GM18511 (cell line): ENCODE data around the gene GGA2.
"Not testable (repeated sequence)": the region's sequence is repeated elsewhere in the genome, so short reads cannot be mapped to it uniquely, and the experiment has no call there.

Experiments
- ATAC-seq: cut with Tn5 transposase; IDR thresholded peaks from one replicate; pipeline ENCODE4 v1.9.1; 2021; ENCODE audit warnings: mild to moderate bottlenecking, moderate library complexity; ENCODE audit not compliant: unreplicated experiment

Gene GGA2

GRCh38 chr16:23478566-23478965, 31.7 kb downstream of the GGA2 start:
- ATAC-seq = no peak

DNA sequence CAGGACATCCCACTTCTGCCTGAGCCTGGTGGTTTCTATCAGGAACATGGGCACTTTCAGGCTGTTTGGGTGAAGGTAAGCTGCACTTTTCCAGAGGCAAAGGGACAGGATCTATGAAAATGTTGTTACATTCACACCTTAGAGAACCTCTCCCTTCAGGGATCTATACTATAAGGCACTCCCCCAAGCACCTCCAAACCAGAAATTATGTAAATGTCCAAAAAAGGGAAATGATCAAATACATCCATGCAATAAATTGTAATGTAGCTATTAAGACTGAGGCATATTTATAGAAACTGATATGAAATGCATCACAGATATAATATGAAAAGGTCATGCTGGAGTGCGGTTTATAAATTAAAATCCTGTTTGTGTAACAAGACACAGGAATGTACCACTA, 34.0 kb downstream of the GGA2 start:
- ATAC-seq = no peak

GRCh38 chr16:23469814-23470213, 40.5 kb downstream of the GGA2 start:
- ATAC-seq = no peak

- ATAC-seq = no peak
Measured at GRCh38 chr16:23466162-23466885, 44.0 kb downstream of the GGA2 start.

DNA sequence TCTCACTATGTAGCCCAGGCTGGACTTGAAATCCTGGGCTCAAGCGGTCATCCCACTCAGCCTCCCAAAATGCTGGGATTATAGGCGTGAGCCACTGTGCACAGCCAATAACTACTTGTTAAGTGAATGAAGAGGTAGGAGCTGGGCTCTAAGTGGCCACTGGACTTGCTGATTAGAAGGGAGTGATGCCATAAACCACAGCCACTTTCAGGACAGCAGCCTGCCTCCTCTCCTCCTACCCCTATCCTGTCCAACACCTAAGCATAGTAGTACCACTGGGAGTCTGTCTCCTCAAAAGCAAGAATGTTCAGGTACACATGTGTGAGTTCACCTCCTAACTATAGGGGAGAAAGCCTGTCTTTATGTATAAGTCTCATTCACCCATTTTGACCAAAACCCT, 45.1 kb downstream of the GGA2 start:
- no peak for ATAC-seq

DNA sequence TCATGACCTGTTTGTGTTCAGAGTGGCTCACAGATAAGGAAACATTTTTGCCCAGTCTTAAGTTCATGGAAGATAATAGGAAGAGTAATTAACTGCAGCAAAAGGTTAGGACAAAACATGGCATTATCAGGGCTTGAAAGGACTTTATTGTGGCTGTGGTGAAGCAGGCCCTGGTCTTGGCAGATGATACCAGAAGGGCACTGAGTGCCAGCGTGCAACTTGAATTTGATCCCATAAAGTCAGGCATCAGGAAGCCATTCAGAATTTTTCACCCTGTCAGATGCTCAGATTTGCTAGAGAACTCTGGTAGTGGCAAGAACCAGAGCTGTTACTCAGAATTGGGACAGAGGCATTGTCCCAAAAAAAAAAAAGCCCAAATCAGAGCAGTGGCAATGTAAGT, 46.1 kb downstream of the GGA2 start:
- no peak for ATAC-seq

GRCh38 chr16:23462994-23463393, 47.3 kb downstream of the GGA2 start:
- not testable (repeated sequence) for ATAC-seq

DNA sequence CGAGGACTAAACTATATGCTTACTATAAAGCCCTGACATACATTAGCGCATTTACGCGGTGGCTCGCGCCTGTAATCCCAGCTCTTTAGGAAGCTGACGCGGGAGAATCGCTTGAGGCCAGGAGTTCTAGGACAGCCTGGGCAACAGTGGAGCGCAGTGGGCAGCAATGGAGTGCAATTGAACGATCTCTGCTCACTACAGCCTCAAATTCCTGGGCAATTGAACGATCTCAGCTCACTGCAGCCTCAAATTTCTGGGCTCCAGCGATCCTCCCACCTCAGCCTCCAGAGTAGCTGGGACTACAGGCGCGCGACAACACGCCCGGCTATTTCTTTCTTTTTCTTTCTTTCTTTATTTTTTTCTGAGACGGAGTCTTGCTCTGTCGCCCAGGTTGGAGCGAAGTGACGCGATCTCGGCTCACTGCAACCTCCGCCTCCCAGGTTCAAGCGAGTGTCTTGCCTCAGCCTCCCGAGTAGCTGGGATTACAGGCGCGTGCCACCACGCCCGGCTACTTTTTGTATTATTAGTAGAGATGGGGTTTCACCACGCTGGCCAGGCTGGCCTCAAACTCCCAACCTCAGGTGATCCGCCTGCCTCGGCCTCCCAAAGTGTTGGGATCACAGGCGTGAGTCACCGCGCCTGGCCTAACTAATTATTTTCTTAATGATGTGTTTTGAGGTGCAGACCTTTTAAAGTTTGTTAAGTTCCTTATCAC, 56.8 kb downstream of the GGA2 start:
- peak; percentile 21 for ATAC-seq

DNA sequence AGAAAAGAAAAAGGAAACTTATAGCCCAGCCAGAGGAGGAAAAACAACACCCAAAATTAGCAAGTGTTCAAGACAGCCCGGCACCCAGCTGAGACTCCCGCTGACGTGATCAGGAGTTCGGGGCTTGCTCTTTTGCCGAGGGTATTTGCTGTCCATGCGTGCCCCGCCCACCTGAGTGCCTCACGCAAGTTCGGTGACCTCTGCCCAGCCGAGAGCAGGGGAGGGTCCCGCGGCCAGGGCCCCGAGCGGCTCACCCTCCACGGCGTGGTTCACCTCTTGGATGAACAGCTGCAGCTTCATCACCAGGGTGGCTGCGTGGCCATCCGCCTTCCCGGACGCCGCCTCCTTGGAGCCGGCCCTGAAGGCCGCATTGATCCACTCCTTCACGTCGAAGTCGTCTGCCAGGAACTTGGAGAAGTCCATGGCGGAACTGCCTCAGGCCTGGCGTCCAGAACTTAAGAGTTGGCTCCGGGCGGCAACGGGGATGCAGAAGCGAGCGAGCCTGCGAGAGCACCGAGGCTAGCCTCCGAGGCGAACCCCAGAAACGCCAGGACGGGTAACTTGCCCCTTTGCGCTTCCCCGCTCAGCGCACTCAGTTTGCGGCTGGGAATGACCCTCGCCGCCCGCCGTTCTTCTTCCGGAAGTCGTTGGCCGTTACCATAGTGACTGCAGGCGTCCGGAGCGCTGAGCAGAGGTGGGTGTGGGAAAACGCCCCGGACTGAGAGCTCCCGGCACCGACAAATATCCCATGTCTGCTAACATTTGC, 57.5 kb downstream of the GGA2 start, which contains the start of gene COG7:
Gene COG7, minus strand, starts transcription at position 618 of the 766 bp plus-strand sequence. Its CDS starts 195 bp downstream, at position 423.
- ATAC-seq = peak; percentile 91

DNA sequence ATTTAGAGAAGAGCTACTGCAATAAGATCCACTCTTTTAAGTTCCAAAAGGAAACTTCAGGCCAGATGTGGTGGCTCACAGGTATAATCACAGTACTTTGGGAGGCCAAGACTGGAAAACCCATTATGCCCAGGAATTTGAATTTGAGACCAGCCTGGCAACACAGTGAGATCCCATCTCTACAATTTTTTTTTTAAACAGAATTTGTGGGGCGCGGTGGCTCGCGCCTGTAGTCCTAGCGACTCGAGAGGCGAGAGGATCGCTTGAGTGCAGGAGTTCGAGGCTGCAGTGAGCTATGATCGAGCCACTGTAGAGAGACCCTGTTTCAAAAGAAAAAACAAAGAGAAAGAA, 58.1 kb downstream of the GGA2 start:
- no peak for ATAC-seq

- no peak for ATAC-seq
Measured at GRCh38 chr16:23448392-23448791, 61.9 kb downstream of the GGA2 start.

GRCh38 chr16:23437542-23437941, 72.8 kb downstream of the GGA2 start:
- ATAC-seq = not testable (repeated sequence)

- no peak for ATAC-seq
Measured at GRCh38 chr16:23436951-23437350, 73.3 kb downstream of the GGA2 start.

- no peak for ATAC-seq
Measured at GRCh38 chr16:23435500-23435899, 74.8 kb downstream of the GGA2 start.

DNA sequence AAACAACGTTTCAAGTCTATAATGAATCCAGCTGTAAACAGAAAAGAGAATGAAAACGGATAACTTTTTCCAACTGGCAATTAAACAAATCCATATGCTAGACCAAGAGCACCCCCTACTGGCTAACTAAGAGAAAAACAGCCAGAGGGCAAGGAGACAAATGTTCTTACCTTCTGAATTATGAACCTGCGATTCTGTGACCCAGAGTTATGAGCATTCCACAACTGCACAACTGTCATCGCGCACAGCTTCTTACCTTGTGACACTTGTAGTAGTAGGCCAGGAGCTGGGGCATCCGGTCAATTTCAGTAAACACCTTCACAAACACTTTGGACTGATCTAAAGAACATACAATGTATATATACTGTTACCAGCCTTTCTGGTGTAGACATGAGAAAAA, 75.9 kb downstream of the GGA2 start:
- no peak for ATAC-seq

- ATAC-seq = no peak
Measured at GRCh38 chr16:23433261-23433920, 76.9 kb downstream of the GGA2 start.

DNA sequence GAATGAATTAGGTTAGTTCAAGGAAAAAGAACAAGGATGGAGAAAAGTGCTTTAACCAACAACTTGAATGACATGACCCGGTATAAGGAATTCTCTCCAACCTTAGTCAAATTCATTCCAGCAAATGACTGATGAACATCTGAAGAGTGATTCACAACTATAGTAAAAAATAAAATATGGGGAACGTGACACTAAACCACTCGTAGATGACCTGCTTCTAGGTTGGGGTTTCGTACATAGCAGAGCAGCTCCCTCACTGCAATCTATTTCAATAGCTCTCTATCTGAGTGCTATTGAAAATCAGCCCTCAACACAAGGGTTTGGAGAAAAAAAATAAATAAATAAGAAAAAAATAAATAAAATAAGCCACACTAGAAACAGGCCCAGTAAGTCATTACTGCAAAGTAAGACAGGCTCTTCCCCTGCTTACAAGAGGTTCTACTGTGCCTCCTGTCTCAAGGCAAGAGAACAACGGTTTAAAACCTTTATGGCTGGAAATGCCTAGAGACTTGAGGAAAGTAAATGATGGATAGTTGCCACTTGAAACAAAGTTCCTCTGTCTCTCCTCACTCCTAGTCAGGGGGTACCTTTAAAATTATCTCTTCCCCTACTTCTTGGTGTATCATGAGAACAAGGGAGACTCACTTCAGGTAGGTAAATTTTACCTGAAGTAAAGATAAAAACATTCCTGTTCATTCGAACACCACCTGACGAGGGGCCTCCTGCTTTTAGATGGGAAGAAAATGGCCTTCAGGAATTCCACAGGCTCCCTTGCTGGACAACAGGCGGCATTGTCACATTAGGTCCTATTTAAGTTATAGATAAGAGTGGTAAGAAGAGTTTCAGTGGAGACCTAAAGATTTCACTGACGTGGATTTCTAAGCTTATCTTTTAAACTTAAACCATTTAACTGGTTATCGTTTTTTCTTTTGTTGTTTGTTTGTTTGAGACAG, 77.8 kb downstream of the GGA2 start:
- no peak for ATAC-seq

GRCh38 chr16:23428351-23428750, 81.9 kb downstream of the GGA2 start:
- ATAC-seq = no peak

GRCh38 chr16:23424292-23424958, 85.9 kb downstream of the GGA2 start:
- no peak for ATAC-seq
